ENCODE data around the gene LRRC34.

DNA sequence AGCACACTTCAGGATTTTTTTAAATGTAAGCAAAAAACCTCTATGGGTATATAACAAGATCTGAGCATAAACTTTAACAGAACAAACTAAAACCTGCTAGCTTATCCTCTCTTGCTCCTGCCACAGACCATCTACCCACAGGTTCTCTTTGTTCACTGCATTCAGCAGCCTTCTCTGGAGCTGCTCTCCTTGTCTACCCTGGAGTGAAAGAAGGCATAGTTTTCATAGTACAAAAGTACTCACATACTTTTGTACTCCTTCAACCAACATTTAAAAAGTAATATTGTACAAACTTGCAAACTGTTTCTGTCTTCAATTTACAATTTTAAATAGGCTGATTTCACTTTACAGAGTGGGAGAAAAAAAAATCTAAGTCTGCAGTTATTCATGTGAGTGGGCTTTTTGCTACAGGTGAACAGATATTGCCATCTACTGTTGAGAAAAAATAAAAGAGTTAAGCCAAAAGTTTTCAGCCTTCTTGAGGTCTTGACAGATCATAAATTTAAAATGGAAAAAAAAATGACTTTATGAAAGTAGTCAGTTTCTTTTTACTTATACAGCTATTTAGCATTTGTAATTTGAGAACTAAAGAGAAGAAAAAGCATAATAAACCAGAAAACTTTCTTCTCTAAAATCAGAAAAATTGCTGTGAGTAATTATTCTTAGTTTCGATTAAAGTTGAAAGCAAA is 68.2 kb downstream of the LRRC34 start:
- no peak for TF ChIP-seq POLR2A (IDR thresholded peaks at IDR 0.05)
- TF ChIP-seq, protein P1, sequence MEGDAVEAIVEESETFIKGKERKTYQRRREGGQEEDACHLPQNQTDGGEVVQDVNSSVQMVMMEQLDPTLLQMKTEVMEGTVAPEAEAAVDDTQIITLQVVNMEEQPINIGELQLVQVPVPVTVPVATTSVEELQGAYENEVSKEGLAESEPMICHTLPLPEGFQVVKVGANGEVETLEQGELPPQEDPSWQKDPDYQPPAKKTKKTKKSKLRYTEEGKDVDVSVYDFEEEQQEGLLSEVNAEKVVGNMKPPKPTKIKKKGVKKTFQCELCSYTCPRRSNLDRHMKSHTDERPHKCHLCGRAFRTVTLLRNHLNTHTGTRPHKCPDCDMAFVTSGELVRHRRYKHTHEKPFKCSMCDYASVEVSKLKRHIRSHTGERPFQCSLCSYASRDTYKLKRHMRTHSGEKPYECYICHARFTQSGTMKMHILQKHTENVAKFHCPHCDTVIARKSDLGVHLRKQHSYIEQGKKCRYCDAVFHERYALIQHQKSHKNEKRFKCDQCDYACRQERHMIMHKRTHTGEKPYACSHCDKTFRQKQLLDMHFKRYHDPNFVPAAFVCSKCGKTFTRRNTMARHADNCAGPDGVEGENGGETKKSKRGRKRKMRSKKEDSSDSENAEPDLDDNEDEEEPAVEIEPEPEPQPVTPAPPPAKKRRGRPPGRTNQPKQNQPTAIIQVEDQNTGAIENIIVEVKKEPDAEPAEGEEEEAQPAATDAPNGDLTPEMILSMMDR (IDR thresholded peaks at IDR 0.05 in 4 of 5, conservative IDR thresholded peaks at IDR 0.05 in 1 of 5), result peak in 3 of 5 experiments; percentile 26 to 64 (median 50)

Data from gastrocnemius medialis (tissue), 4 donors.